Neural cell (in vitro differentiated cells): ENCODE results near the gene TTC39C.

Source experiments
- CTCF ChIP-seq: fragments of 450-650 bp; IDR thresholded peaks from 2 replicates; pipeline ENCODE4 v1.5.1; 2014; ENCODE audit warnings: antibody characterized with exemption, mild to moderate bottlenecking, moderate library complexity; ENCODE audit not compliant: poor library complexity, severe bottlenecking
- EP300 ChIP-seq: fragments of 450-650 bp; conservative IDR thresholded peaks from 2 replicates; pipeline ENCODE4 v1.6.1; 2014; ENCODE audit warnings: antibody characterized with exemption, mild to moderate bottlenecking, moderate library complexity; ENCODE audit not compliant: poor library complexity, severe bottlenecking
- EZH2 ChIP-seq: fragments of 200-600, 300-800 bp; shearing (Covaris generic), sonication (generic); IDR thresholded peaks from 2 replicates; pipeline ENCODE4 v1.6.1; 2014; ENCODE audit warnings: antibody characterized with exemption, low read length, borderline replicate concordance, mild to moderate bottlenecking; ENCODE audit not compliant: insufficient read depth, poor library complexity, severe bottlenecking
- POLR2AphosphoS5 ChIP-seq: IDR thresholded peaks from 2 replicates; pipeline ENCODE4 v1.6.1; 2012
- TAF1 ChIP-seq: IDR thresholded peaks from 2 replicates; pipeline ENCODE4 v1.6.1; 2012; ENCODE audit warnings: low read depth

GRCh38 chr18:24022161-24022560 is 7.6 kb downstream of the TTC39C start:
- no peak for TF ChIP-seq EP300
- TF ChIP-seq TAF1, result no peak
- TF ChIP-seq POLR2AphosphoS5, result no peak
- TF ChIP-seq EZH2, result no peak
- TF ChIP-seq CTCF, result no peak
